Measurements from ENCODE around the gene B9D2.
A peak's percentile ranks its signal among the peaks of the same experiment; 100 is the strongest.
"Not testable (repeated sequence)": the region's sequence is repeated elsewhere in the genome, so short reads cannot be mapped to it uniquely, and the experiment has no call there.

The B9D2 gene

GRCh38 chr19:41363753-41364523 is at the start of gene B9D2:
Gene B9D2 (minus strand): TSS chr19:41364149. CDS start chr19:41363519, 630 bp downstream.
- peak; percentile 98 to 99 (median 99) for DNase-seq

GRCh38 chr19:41412953-41413352 is 49.0 kb upstream of the B9D2 start:
- DNase-seq, result no peak

GRCh38 chr19:41411968-41412265 is 48.0 kb upstream of the B9D2 start:
- DNase-seq, result no peak

GRCh38 chr19:41411100-41411967 is 47.4 kb upstream of the B9D2 start:
- no peak for DNase-seq

- DNase-seq, result no peak
These were observed 46.5 kb upstream of the B9D2 start for GRCh38 chr19:41410336-41411054.

- peak in 1 of 3 experiments; percentile 6 for DNase-seq
These were observed 45.3 kb upstream of the B9D2 start for GRCh38 chr19:41409288-41409687.

- DNase-seq, result not testable (repeated sequence)
These were observed 44.9 kb upstream of the B9D2 start for GRCh38 chr19:41408846-41409245.

GRCh38 chr19:41408256-41408655 is 44.3 kb upstream of the B9D2 start:
- DNase-seq, result no peak

- DNase-seq, result peak in 1 of 3 experiments; percentile 56
These were observed 43.3 kb upstream of the B9D2 start for GRCh38 chr19:41407271-41407670.

- DNase-seq, result no peak
These were observed 41.8 kb upstream of the B9D2 start for GRCh38 chr19:41405776-41406175.

GRCh38 chr19:41403181-41403970 is 39.4 kb upstream of the B9D2 start:
- DNase-seq, result peak in 1 of 3 experiments; percentile 32

- DNase-seq, result no peak
These were observed 38.1 kb upstream of the B9D2 start for GRCh38 chr19:41402010-41402409.

GRCh38 chr19:41401483-41401882 is 37.5 kb upstream of the B9D2 start:
- no peak for DNase-seq

- no peak for DNase-seq
These were observed 35.6 kb upstream of the B9D2 start for GRCh38 chr19:41399525-41399924.

- DNase-seq, result no peak
These were observed 35.1 kb upstream of the B9D2 start for GRCh38 chr19:41399091-41399490.

GRCh38 chr19:41398598-41398997 is 34.6 kb upstream of the B9D2 start:
- DNase-seq, result peak in 1 of 3 experiments; percentile 13

GRCh38 chr19:41398050-41398418 is 34.1 kb upstream of the B9D2 start:
- no peak for DNase-seq

- DNase-seq, result peak; percentile 99 to 100 (median 100)
These were observed 33.4 kb upstream of the B9D2 start, which contains the start of the genes BCKDHA and EXOSC5 for GRCh38 chr19:41397086-41398049. Gene BCKDHA (plus strand): TSS chr19:41397818. CDS start chr19:41397828, 10 bp downstream. Gene EXOSC5 (minus strand): TSS chr19:41397359. CDS start chr19:41397328, 31 bp downstream.

- DNase-seq, result no peak
These were observed 31.4 kb upstream of the B9D2 start for GRCh38 chr19:41395355-41395754.

- DNase-seq, result no peak
These were observed 28.8 kb upstream of the B9D2 start for GRCh38 chr19:41392775-41393174.

GRCh38 chr19:41391618-41392017 is 27.7 kb upstream of the B9D2 start:
- DNase-seq, result no peak

Measured in NCI-H1417 (cell line).